ENCODE measurements around the gene DDX49.

- TF ChIP-seq POLR2A (IDR thresholded peaks at IDR 0.05; ENCODE audit: low read depth, low read length) (no peak), SPI1 (IDR thresholded peaks at IDR 0.05; ENCODE audit: low read depth, low read length) (no peak), TAF1 (IDR thresholded peaks at IDR 0.05; ENCODE audit: low read depth, low read length) (no peak)
These were observed 49.6 kb upstream of the DDX49 start for GRCh38 chr19:18869781-18870530.
